ENCODE measurements around the gene NCS1.
"Not testable (repeated sequence)": the region's sequence is repeated elsewhere in the genome, so short reads cannot be mapped to it uniquely, and the experiment has no call there.

The NCS1 gene

GRCh38 chr9:130239741-130240241 lies 67.6 kb downstream of the NCS1 start:
- DNase-seq, result peak; percentile 66
- ATAC-seq, result peak; percentile 92

GRCh38 chr9:130240410-130241197 lies 68.4 kb downstream of the NCS1 start:
- peak; percentile 48 for DNase-seq
- ATAC-seq, result peak; percentile 37

GRCh38 chr9:130241198-130241535 lies 69.0 kb downstream of the NCS1 start:
- ATAC-seq (no peak), DNase-seq (no peak)

GRCh38 chr9:130242270-130243014 lies 70.2 kb downstream of the NCS1 start:
- DNase-seq, result no peak
- no peak for ATAC-seq

- ATAC-seq (peak; percentile 36), DNase-seq (peak; percentile 86)
These were observed 71.0 kb downstream of the NCS1 start for GRCh38 chr9:130243015-130243881.

- ATAC-seq (no peak), DNase-seq (no peak)
These were observed 71.6 kb downstream of the NCS1 start for GRCh38 chr9:130243882-130244170.

- DNase-seq, result no peak
These were observed 72.5 kb downstream of the NCS1 start for GRCh38 chr9:130244548-130245165.

GRCh38 chr9:130245474-130245873 lies 73.3 kb downstream of the NCS1 start:
- ATAC-seq (no peak), DNase-seq (no peak)

More at GRCh38 chr9:130244548-130245165, 72.5 kb downstream of the NCS1 start:
- ATAC-seq, result no peak

- DNase-seq, result no peak
- no peak for ATAC-seq
These were observed 73.9 kb downstream of the NCS1 start for GRCh38 chr9:130246126-130246525.

- ATAC-seq (no peak), DNase-seq (no peak)
These were observed 82.8 kb downstream of the NCS1 start for GRCh38 chr9:130254747-130255630.

GRCh38 chr9:130255631-130256134 lies 83.5 kb downstream of the NCS1 start:
- ATAC-seq (no peak), DNase-seq (no peak)

- DNase-seq (no peak), ATAC-seq (no peak)
These were observed 84.4 kb downstream of the NCS1 start for GRCh38 chr9:130256644-130257043.

- ATAC-seq, DNase-seq: not testable (repeated sequence)
These were observed 85.9 kb downstream of the NCS1 start for GRCh38 chr9:130258137-130258536.

- DNase-seq, result no peak
- ATAC-seq, result no peak
These were observed 86.8 kb downstream of the NCS1 start for GRCh38 chr9:130259044-130259443.

- DNase-seq (no peak), ATAC-seq (no peak)
These were observed 88.9 kb downstream of the NCS1 start for GRCh38 chr9:130260816-130261765.

- DNase-seq (no peak), ATAC-seq (no peak)
These were observed 90.0 kb downstream of the NCS1 start for GRCh38 chr9:130262061-130262745.

GRCh38 chr9:130262771-130263170 lies 90.6 kb downstream of the NCS1 start:
- ATAC-seq, result no peak
- no peak for DNase-seq

GRCh38 chr9:130263601-130264413 lies 91.6 kb downstream of the NCS1 start:
- DNase-seq (no peak), ATAC-seq (no peak)
